Liver (tissue), 3 donors: Measurements from ENCODE around the gene PTPRD.

Experiments
- EGR1 ChIP-seq, 2 donors: IDR thresholded peaks; 2 replicates each; pipeline ENCODE4 v1.6.1; 2016 to 2018; ENCODE audit warnings: antibody characterized with exemption in 2 of 2, low read depth in 2 of 2
- GABPA ChIP-seq, 2 donors: IDR thresholded peaks in 1 of 2; conservative IDR thresholded peaks in 1 of 2; 2 replicates each; pipeline ENCODE4 v1.6.1; 2016; ENCODE audit warnings: antibody characterized with exemption in 2 of 2, mild to moderate bottlenecking in 1 of 2, moderate library complexity in 1 of 2
- JUND ChIP-seq, 2 donors: IDR thresholded peaks; 2 replicates each; pipeline ENCODE4 v1.6.1; 2016; ENCODE audit warnings: antibody characterized with exemption in 2 of 2
- RAD21 ChIP-seq, 2 donors: IDR thresholded peaks; 2 replicates each; pipeline ENCODE4 v1.6.1; 2016; ENCODE audit warnings: antibody characterized with exemption in 2 of 2, mild to moderate bottlenecking in 2 of 2
- SP1 ChIP-seq: IDR thresholded peaks from 2 replicates; pipeline ENCODE4 v1.6.1; 2018; ENCODE audit warnings: antibody characterized with exemption, mild to moderate bottlenecking
- YY1 ChIP-seq: IDR thresholded peaks from 2 replicates; pipeline ENCODE4 v1.6.1; 2016; ENCODE audit warnings: antibody characterized with exemption, mild to moderate bottlenecking
- TF ChIP-seq, protein P1 (sequence below): fragments of 150-350 bp; IDR thresholded peaks from 2 replicates; pipeline ENCODE4 v1.5.1; 2017; ENCODE audit warnings: improper control_type of control experiment, low read depth, low read length; ENCODE audit not compliant: missing input control
- TF ChIP-seq, protein P2 (sequence below): IDR thresholded peaks from 2 replicates; pipeline ENCODE4 v1.6.1; 2016; ENCODE audit warnings: antibody characterized with exemption
- TF ChIP-seq, protein P3 (sequence below): IDR thresholded peaks from 2 replicates; pipeline ENCODE4 v1.6.1; 2016; ENCODE audit warnings: antibody characterized with exemption
- TF ChIP-seq, protein P4 (sequence below): IDR thresholded peaks from 2 replicates; pipeline ENCODE4 v1.6.1; 2016; ENCODE audit warnings: antibody characterized with exemption, mild to moderate bottlenecking
- donor health status: healthy.
- donor health status: healthy.

DNA sequence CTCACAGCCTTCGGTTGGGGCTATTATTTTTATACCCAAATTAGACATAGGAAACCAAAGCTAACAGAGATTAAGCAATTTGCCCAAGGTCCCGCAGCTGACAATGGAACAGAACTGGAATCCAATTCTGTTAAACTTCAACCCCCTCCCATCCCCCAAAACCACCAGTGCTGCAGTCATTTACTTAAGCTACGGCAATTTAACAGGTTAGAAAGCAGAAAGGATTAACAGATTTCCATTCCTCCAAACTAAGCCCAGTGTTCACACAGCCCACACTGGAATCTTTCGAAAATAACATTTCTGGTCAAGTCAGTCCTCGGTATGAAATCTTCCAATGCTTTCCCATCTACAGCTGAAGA is 1790.2 kb downstream of the PTPRD start:
- TF ChIP-seq YY1 = peak; percentile 72
- TF ChIP-seq SP1 = peak; percentile 94
- TF ChIP-seq, protein P1, sequence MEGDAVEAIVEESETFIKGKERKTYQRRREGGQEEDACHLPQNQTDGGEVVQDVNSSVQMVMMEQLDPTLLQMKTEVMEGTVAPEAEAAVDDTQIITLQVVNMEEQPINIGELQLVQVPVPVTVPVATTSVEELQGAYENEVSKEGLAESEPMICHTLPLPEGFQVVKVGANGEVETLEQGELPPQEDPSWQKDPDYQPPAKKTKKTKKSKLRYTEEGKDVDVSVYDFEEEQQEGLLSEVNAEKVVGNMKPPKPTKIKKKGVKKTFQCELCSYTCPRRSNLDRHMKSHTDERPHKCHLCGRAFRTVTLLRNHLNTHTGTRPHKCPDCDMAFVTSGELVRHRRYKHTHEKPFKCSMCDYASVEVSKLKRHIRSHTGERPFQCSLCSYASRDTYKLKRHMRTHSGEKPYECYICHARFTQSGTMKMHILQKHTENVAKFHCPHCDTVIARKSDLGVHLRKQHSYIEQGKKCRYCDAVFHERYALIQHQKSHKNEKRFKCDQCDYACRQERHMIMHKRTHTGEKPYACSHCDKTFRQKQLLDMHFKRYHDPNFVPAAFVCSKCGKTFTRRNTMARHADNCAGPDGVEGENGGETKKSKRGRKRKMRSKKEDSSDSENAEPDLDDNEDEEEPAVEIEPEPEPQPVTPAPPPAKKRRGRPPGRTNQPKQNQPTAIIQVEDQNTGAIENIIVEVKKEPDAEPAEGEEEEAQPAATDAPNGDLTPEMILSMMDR = no peak
- TF ChIP-seq, protein P2, sequence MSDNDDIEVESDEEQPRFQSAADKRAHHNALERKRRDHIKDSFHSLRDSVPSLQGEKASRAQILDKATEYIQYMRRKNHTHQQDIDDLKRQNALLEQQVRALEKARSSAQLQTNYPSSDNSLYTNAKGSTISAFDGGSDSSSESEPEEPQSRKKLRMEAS = peak; percentile 45
- peak; percentile 20 to 53 for TF ChIP-seq JUND (IDR thresholded peaks at IDR 0.05)
- peak in 1 of 2 donors; percentile 81 for TF ChIP-seq EGR1 (IDR thresholded peaks at IDR 0.05; ENCODE audit: low read depth in 2 of 2)
- TF ChIP-seq, protein P3, sequence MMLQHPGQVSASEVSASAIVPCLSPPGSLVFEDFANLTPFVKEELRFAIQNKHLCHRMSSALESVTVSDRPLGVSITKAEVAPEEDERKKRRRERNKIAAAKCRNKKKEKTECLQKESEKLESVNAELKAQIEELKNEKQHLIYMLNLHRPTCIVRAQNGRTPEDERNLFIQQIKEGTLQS = no peak
- TF ChIP-seq RAD21 (IDR thresholded peaks at IDR 0.05) = peak; percentile 41 to 55
- no peak for TF ChIP-seq GABPA (IDR thresholded peaks at IDR 0.05 in 1 of 2, conservative IDR thresholded peaks at IDR 0.05 in 1 of 2)
- TF ChIP-seq, protein P4, sequence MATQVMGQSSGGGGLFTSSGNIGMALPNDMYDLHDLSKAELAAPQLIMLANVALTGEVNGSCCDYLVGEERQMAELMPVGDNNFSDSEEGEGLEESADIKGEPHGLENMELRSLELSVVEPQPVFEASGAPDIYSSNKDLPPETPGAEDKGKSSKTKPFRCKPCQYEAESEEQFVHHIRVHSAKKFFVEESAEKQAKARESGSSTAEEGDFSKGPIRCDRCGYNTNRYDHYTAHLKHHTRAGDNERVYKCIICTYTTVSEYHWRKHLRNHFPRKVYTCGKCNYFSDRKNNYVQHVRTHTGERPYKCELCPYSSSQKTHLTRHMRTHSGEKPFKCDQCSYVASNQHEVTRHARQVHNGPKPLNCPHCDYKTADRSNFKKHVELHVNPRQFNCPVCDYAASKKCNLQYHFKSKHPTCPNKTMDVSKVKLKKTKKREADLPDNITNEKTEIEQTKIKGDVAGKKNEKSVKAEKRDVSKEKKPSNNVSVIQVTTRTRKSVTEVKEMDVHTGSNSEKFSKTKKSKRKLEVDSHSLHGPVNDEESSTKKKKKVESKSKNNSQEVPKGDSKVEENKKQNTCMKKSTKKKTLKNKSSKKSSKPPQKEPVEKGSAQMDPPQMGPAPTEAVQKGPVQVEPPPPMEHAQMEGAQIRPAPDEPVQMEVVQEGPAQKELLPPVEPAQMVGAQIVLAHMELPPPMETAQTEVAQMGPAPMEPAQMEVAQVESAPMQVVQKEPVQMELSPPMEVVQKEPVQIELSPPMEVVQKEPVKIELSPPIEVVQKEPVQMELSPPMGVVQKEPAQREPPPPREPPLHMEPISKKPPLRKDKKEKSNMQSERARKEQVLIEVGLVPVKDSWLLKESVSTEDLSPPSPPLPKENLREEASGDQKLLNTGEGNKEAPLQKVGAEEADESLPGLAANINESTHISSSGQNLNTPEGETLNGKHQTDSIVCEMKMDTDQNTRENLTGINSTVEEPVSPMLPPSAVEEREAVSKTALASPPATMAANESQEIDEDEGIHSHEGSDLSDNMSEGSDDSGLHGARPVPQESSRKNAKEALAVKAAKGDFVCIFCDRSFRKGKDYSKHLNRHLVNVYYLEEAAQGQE = peak; percentile 91
